Uterus (tissue), 4 donors: ENCODE measurements around the gene CYBC1. TPM values are rescaled to one million over a fixed set of nuclear protein-coding genes. Genes with fewer than 3 reads are reported as not detected.

ENCODE experiments used
- DNase-seq, 2 donors: peaks; one replicate each; pipeline ENCODE4 v3.0.0-alpha.2; 2019 to 2020
- H3K27ac ChIP-seq, 2 donors: fragments of 200-600 bp; sonication (generic); 1 replicate in 1 of 2; 2 replicates in 1 of 2; pipeline ENCODE4 v1.5.1; 2016 to 2018
- H3K27me3 ChIP-seq, 2 donors: fragments of 200-600 bp; sonication (generic); one replicate each; pipeline ENCODE4 v1.5.1; 2018 to 2019; ENCODE audit warnings: control low read depth in 1 of 2
- H3K36me3 ChIP-seq, 2 donors: fragments of 200-600 bp; sonication (generic); one replicate each; pipeline ENCODE4 v1.5.1; 2019; ENCODE audit warnings: control low read depth in 1 of 2
- H3K4me1 ChIP-seq, 2 donors: fragments of 200-600 bp; sonication (generic); one replicate each; pipeline ENCODE4 v1.5.1; 2018 to 2019; ENCODE audit warnings: control low read depth in 1 of 2
- H3K4me3 ChIP-seq, 2 donors: fragments of 200-600 bp; sonication (generic); 1 replicate in 1 of 2; 2 replicates in 1 of 2; pipeline ENCODE4 v1.5.1; 2018 to 2019; ENCODE audit warnings: mild to moderate bottlenecking in 1 of 2
- H3K9me3 ChIP-seq, 2 donors: fragments of 200-600 bp; sonication (generic); one replicate each; pipeline ENCODE4 v1.5.1; 2019; ENCODE audit warnings: control low read depth in 1 of 2
- CTCF ChIP-seq, 4 experiments: fragments of 200-600 bp in 2 of 4; fragments of 450-650 bp in 2 of 4; sonication (generic) in 2 of 4; IDR thresholded peaks; one replicate each; pipeline ENCODE4 v1.5.1; 2016 to 2019; ENCODE audit warnings: antibody characterized with exemption in 4 of 4, mild to moderate bottlenecking in 2 of 4, moderate library complexity in 1 of 4
- POLR2A ChIP-seq, 2 donors: fragments of 450-650 bp; IDR thresholded peaks; one replicate each; pipeline ENCODE4 v1.6.1; 2016; ENCODE audit warnings: antibody characterized with exemption in 2 of 2, mild to moderate bottlenecking in 1 of 2, moderate library complexity in 1 of 2
- intact Hi-C: fragments of 100-400 bp; cut with DNase I; formaldehyde crosslinking; loops from one replicate; pipeline ENCODE4 v1.15.1; 2023; ENCODE audit warnings: low total_unique reads
- total RNA-seq, 4 donors: library from RNA; depleted of rRNA in 3 of 4; stranded (reverse); fragments of >200 nt in 3 of 4; gene quantifications; one replicate each; pipeline versions ENCODE4 v1.1.0 to v1.2.4, GENCODE V29; 2014 to 2023
- donor health status: DM: yes; HTN: yes; CAD: no.

Gene CYBC1
- total RNA-seq, 4 donors from 2014 or later, result 12.0 to 93.7 (median 32.5) TPM

- Histone ChIP-seq H3K4me1 (no peaks in the 10 kb centered on the region), H3K4me3 (no peak overlapping the region), H3K36me3 (no peaks in the 10 kb centered on the region), H3K27ac (no peak overlapping the region), H3K9me3 (no peaks in the 10 kb centered on the region), H3K27me3 (no peaks in the 10 kb centered on the region)
- intact Hi-C loops, result no loop called here
- TF ChIP-seq CTCF (IDR thresholded peaks at IDR 0.05) (no peak), POLR2A (IDR thresholded peaks at IDR 0.05) (no peak)
- DNase-seq, result no peak
Measured at GRCh38 chr17:82479602-82480001, 29.1 kb upstream of the CYBC1 start.

- no peaks in the 10 kb centered on the region for H3K9me3 ChIP-seq
- no peak for TF ChIP-seq CTCF (IDR thresholded peaks at IDR 0.05)
- TF ChIP-seq POLR2A (IDR thresholded peaks at IDR 0.05), result no peak
- no peaks in the 10 kb centered on the region for H3K36me3 ChIP-seq
- H3K27ac ChIP-seq, result no peak overlapping the region
- intact Hi-C loops, result no loop called here
- H3K4me3 ChIP-seq, result no peak overlapping the region
- H3K4me1 ChIP-seq, result no peaks in the 10 kb centered on the region
- no peaks in the 10 kb centered on the region for H3K27me3 ChIP-seq
- no peak for DNase-seq
Measured at GRCh38 chr17:82477934-82478333, 27.4 kb upstream of the CYBC1 start.

- no peak overlapping the region for H3K4me3 ChIP-seq
- H3K27me3 ChIP-seq, result no peaks in the 10 kb centered on the region
- TF ChIP-seq POLR2A (IDR thresholded peaks at IDR 0.05), result no peak
- TF ChIP-seq CTCF (IDR thresholded peaks at IDR 0.05), result no peak
- DNase-seq, result no peak
- intact Hi-C loops, result no loop called here
- no peaks in the 10 kb centered on the region for H3K36me3 ChIP-seq
- no peaks in the 10 kb centered on the region for H3K9me3 ChIP-seq
- H3K4me1 ChIP-seq, result no peaks in the 10 kb centered on the region
- H3K27ac ChIP-seq, result no peak overlapping the region
Measured at GRCh38 chr17:82475458-82475857, 24.9 kb upstream of the CYBC1 start.

GRCh38 chr17:82474223-82475010 is 23.9 kb upstream of the CYBC1 start:
- no peak for DNase-seq
- intact Hi-C loops, result no loop called here
- no peaks in the 10 kb centered on the region for H3K36me3 ChIP-seq
- TF ChIP-seq POLR2A (IDR thresholded peaks at IDR 0.05) (no peak), CTCF (IDR thresholded peaks at IDR 0.05) (no peak)
- H3K4me1 ChIP-seq, result no peaks in the 10 kb centered on the region
- H3K27ac ChIP-seq, result no peak overlapping the region
- H3K4me3 ChIP-seq, result no peak overlapping the region
- no peaks in the 10 kb centered on the region for H3K9me3 ChIP-seq
- no peaks in the 10 kb centered on the region for H3K27me3 ChIP-seq

GRCh38 chr17:82470065-82470464 is 19.5 kb upstream of the CYBC1 start:
- Histone ChIP-seq H3K27ac (no peak overlapping the region), H3K9me3 (no peaks in the 10 kb centered on the region), H3K27me3 (no peaks in the 10 kb centered on the region), H3K36me3 (no peaks in the 10 kb centered on the region), H3K4me1 (no peaks in the 10 kb centered on the region), H3K4me3 (no peak overlapping the region)
- DNase-seq, result no peak
- TF ChIP-seq CTCF (IDR thresholded peaks at IDR 0.05), result no peak
- TF ChIP-seq POLR2A (IDR thresholded peaks at IDR 0.05), result no peak
- intact Hi-C loops, result no loop called here
